HG03571 (cell line): ENCODE data around the gene PDGFB.

ENCODE experiments used
- ATAC-seq: cut with Tn5 transposase; IDR thresholded peaks from one replicate; pipeline ENCODE4 v1.9.1; 2021; ENCODE audit not compliant: unreplicated experiment

The PDGFB gene

GRCh38 chr22:39254789-39255298 lies 10.1 kb upstream of the PDGFB start:
- no peak for ATAC-seq

DNA sequence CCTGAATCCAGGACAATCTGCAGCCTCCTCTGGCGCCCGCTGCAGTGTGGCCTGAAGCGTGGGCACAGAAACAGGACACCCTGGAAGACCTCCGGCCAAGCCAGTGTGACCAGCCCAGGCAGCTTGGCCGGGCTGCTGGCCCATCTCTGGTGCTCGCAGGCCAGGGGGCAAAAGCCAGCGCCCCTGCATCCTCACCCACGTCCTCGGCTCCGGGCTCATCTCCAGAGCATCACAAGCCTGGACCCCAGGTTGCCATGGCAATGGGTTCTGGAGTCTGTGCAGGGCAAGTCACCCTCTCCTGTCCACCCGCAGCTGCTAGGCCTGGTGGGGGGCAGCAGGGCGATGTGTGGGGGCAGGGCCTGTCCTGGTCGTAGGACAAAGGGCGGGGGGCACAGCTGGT lies 9.3 kb upstream of the PDGFB start:
- ATAC-seq, result no peak

DNA sequence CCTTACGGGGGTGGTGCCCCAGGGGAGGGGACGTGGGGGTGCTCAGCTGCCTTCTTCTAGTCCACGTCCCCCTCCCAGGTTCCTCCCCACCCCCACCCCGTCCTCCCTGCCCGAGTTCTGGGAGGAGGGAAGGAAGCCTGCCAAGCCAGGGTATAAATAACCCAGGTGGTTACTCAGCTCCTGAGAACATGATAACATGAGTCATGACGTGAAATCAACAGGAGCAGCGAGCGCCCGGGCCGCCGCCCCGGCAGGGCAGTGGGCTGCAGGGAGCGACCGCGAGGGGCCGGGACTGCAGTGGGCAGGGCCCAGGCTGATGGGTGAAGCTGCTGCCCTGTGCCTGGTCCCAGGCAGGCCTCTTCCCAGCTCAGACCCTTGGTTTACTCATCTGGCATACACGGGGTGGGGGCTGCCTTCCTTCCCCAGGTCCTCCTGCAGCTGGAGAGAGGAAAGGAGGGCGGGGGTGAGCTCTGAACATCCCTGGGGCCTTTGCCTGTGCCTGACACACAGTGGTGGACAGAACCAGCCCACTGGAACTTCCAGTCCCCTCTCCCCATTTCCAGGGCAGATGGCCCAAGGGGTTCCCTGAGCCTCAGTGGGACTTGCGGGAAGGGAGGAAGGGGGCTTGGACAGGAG lies 8.8 kb upstream of the PDGFB start:
- ATAC-seq, result no peak

DNA sequence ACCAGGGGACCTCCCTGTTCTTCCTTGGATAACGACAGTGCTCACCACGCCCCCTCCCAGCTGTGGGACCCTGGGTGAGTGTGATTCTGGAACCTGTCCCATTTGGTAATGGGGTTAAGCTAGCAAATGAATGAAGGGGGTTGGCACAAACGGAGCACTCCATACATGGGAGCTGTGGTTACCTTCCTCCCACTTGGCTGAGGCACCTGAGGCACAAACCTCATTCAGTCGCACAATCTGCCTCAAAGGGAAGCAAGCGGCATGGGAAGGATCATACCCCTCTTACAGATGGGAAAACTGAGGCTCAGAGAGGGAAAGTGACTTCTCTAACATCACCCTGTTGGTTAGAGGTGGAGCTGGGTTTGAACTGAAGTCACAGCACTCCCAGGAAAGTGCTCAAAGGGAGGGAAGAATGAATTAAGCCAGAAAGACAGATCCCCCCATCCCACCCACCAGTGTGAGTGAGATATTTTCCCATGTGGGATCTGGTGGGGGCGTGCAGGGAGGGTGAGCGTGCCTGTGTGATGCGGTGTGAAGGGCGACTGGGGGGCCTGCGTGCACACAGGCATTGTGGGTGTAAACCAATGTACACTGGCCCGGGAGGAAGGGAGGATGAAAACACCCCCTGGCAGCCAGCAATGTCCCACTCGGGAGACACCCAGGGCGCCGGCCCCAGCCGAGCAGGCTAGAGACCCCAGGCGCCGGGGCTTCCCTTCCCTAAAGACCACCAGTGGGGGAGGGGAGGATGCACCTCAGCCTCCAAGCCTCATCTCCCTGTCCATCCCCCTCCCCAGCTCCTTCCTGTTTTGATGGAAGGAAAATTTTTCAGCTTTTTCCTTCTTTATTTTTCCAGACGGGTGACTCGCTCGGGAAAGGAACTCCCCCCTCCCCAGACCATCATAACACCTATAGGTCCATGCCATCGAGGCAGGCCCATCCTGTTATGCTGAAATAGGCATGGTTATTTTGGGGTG lies 8.0 kb upstream of the PDGFB start:
- ATAC-seq, result no peak

DNA sequence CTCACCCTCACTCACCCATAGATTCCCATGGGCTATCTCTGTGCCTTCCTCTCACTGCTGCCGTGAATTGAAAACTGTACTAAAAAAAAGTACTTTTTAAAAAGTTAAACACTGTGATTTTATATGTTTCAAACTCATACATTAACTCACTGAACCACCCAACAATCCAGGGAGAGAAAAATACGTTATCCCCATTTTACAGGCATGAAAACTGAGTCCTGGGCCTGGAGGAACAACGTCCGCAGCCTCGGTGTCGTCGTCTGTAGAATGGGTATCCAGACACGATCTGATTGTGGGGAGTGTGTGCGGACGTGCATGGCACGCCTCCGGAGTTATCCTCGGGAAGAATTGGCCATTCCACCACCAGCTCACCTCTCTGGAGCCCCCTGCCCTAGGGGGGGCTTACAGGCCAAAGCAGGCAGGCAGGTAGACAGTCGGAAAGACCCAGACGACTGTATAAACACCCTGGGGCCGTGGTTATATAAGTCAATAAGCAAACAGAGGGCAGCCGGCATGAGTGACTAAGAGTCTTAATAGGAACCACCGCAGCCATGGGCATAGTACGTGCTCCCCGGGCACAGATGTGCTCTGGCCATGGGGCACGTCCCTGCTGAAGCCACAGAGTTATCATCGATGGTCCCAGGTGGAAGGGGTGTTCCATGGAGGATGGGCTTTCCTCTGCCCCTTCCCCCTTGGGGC lies 7.1 kb upstream of the PDGFB start:
- ATAC-seq, result no peak

DNA sequence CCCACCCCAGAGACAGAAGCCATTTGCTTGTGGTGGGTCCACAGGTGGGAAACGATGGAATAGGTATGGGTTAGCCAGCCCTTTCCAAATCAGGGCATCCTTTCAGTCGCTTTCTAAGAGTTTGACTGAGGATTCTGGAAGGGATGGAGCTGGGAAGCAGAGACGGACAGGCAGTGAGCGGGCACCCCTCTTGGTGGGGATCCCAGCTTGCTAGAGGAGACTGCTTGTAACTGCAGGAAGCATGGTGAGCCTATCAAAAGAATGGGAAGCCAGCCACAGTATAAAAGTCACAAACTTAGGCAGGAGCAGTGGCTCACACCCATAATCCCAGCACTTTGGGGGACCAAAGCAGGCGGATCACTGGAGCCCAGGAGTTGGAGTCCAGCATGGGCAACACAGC lies 6.1 kb upstream of the PDGFB start:
- no peak for ATAC-seq

- ATAC-seq, result no peak
These were observed 5.3 kb upstream of the PDGFB start for GRCh38 chr22:39250131-39250530.

GRCh38 chr22:39249086-39249704 lies 4.4 kb upstream of the PDGFB start:
- ATAC-seq, result no peak

GRCh38 chr22:39248254-39248653 lies 3.5 kb upstream of the PDGFB start:
- no peak for ATAC-seq

GRCh38 chr22:39247361-39247760 lies 2.6 kb upstream of the PDGFB start:
- ATAC-seq, result no peak

- no peak for ATAC-seq
These were observed 2.0 kb upstream of the PDGFB start for GRCh38 chr22:39246690-39247332.

GRCh38 chr22:39246217-39246616 lies 1.4 kb upstream of the PDGFB start:
- ATAC-seq, result no peak

DNA sequence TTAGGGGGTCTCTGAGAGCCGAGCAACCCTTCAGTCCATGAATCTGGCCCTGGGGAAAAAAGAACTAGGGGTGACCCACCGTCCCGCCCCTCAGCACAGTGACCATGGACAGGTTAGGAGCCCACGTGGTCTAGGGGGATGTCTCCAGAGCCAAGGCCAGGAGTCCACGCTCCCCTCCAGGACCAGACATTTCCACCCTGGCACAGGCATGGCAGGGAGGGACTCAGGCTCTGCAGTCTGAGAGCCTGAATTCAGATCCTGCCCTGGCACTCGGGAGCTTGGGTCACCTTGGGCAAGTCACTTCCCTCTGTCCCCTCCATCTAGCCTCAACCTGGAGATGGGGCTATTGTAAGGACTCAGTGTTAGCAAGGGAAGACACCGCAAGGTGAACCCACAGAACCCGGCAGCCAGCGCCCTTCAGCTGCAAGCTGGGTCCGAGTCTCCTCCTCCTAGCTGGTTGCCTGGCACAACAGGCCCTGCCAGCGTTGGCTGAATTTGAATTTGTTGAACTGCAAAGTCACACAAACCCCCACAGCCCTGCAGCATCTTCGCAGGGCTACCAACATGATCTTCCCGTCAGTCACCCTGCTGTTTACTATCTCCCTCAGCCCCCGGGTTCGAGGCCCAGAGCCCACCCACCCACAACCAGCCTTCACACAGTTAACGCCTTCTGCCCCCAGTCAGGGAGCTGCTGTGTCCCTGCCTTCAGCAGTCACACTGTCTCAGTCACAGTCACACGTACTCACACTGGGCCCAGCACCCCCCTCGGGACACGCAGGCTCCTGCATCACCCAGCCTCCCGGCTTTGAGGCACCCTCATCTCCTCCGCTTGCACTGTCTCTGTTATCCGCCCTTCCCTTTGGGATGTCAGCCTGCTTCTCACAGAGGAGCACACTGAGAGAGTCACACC lies 603 bp upstream of the PDGFB start:
- no peak for ATAC-seq

- ATAC-seq, result no peak
These were observed 666 bp downstream of the PDGFB start for GRCh38 chr22:39244136-39244495.

DNA sequence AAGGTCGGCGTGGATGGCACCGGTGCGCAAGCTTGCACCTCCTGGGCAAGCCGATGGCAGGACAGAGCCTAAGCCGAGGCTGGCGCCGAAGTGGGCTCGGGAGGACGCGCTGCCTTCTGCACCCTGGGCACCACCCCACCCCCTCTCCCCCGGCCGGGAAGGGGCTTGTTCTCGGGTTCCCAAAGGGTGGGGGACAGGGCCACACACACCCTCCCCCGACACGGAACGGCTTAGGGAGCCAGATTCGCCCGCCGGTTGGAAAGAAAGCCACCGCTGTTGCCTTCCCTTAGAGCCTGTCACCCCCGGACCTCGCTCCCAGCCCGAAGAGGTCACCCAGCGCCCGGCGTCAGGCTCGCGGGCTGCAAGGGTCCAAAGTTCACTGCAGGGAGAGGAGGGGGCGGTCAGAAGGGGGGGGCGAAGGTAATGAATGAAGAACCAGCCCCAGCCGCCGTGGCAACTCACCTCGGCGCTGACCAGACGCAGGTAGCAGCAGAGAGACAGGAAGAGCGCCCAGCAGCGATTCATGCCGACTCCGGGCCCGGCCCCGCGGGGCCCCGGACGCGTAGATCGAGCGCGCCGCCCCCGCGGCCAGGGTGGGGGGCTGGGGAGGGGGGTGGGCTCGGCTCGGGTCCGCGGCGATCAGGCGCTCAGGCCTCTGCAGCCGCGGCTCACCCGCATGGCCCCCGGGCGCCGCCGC lies 1.2 kb downstream of the PDGFB start:
- ATAC-seq, result no peak

DNA sequence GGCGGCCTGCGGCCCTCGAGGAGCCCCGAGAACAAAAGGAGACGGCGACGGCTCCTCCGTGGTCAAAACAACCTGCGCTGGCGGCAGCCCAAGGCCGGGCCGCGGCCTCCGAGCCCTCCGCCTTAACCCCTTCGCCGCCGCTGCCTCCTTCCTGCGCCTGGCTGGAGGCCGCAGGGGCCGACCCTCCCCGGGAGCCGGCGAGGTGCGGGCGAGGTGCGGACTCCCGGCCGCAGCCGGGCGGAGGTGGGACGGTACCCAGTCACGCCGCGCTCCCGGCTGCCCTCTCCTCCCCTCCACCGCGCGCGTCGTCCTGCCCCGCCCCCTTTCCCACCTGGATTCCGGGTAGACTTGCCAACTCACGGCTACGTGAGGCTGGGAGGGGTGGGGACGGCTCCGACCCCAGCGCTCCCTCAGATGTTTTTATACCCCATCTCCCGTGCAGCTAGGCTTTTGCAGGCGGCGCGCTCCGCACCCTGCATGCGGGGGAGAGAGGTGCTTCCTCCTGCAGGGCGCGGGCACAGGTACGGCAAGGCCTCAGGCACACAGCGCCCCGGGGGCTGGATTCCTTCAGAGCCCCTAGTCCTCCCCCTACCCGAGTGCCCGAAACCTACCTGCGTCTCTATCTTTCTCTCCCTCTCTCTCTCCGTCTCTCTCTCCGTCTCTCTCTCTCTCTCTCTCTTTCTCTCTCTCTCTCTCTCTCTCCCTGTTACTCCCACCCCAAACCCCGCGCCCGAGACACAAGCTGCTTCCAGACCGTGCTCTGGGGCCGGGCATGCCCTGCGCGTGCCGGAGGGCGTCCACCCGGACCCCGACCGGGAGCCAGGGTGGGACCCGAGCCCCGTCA lies 2.0 kb downstream of the PDGFB start:
- ATAC-seq, result no peak

DNA sequence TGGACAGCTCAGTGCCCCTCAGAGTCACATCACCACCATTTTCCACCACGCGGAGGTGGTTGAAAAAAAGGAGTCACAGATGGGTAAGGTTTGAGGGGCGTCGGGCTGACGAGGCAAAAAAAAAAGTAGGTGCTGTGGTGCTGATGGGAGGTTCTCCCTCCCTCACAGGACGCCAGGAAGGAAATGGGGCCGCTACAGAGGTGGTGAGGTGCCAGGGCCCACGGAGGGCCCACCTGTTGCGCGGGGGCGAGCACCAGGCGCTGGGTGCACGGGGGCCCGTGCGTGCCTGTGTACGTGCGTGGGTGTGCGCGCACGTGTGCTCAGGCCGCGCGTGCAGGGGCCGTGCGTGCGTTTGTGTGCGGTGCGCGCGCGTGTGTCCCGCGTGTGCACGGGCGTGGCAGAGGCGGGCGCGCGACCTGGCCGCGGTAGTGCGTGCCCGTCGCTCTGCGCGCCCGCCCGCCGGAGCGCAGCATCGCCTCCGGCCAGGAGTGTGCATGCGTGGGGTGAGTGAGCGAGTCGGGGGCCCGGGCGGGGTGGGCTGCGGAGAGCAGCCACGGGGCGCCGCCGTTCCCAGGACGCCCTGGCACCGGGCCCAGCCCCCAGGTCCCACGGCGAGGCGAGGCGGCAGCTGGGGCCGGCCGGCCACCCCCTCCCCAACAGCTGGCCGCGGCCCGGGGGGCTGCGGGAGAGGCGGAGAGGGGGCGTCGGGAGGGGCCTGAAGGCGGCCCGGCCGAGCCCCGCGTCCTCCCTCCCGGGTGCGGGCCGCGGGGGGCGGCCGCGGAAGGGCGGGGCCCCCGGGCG lies 2.8 kb downstream of the PDGFB start:
- ATAC-seq, result no peak
